GM19025 (cell line): Measurements from ENCODE around the gene PDS5B.
"Not testable (repeated sequence)": the region's sequence is repeated elsewhere in the genome, so short reads cannot be mapped to it uniquely, and the experiment has no call there.

Experiments used
- ATAC-seq: cut with Tn5 transposase; IDR thresholded peaks from one replicate; pipeline ENCODE4 v1.9.1; 2021; ENCODE audit warnings: mild to moderate bottlenecking, low read depth, moderate library complexity; ENCODE audit not compliant: unreplicated experiment

PDS5B gene, protein sequence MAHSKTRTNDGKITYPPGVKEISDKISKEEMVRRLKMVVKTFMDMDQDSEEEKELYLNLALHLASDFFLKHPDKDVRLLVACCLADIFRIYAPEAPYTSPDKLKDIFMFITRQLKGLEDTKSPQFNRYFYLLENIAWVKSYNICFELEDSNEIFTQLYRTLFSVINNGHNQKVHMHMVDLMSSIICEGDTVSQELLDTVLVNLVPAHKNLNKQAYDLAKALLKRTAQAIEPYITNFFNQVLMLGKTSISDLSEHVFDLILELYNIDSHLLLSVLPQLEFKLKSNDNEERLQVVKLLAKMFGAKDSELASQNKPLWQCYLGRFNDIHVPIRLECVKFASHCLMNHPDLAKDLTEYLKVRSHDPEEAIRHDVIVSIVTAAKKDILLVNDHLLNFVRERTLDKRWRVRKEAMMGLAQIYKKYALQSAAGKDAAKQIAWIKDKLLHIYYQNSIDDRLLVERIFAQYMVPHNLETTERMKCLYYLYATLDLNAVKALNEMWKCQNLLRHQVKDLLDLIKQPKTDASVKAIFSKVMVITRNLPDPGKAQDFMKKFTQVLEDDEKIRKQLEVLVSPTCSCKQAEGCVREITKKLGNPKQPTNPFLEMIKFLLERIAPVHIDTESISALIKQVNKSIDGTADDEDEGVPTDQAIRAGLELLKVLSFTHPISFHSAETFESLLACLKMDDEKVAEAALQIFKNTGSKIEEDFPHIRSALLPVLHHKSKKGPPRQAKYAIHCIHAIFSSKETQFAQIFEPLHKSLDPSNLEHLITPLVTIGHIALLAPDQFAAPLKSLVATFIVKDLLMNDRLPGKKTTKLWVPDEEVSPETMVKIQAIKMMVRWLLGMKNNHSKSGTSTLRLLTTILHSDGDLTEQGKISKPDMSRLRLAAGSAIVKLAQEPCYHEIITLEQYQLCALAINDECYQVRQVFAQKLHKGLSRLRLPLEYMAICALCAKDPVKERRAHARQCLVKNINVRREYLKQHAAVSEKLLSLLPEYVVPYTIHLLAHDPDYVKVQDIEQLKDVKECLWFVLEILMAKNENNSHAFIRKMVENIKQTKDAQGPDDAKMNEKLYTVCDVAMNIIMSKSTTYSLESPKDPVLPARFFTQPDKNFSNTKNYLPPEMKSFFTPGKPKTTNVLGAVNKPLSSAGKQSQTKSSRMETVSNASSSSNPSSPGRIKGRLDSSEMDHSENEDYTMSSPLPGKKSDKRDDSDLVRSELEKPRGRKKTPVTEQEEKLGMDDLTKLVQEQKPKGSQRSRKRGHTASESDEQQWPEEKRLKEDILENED (N-terminal part only)

DNA sequence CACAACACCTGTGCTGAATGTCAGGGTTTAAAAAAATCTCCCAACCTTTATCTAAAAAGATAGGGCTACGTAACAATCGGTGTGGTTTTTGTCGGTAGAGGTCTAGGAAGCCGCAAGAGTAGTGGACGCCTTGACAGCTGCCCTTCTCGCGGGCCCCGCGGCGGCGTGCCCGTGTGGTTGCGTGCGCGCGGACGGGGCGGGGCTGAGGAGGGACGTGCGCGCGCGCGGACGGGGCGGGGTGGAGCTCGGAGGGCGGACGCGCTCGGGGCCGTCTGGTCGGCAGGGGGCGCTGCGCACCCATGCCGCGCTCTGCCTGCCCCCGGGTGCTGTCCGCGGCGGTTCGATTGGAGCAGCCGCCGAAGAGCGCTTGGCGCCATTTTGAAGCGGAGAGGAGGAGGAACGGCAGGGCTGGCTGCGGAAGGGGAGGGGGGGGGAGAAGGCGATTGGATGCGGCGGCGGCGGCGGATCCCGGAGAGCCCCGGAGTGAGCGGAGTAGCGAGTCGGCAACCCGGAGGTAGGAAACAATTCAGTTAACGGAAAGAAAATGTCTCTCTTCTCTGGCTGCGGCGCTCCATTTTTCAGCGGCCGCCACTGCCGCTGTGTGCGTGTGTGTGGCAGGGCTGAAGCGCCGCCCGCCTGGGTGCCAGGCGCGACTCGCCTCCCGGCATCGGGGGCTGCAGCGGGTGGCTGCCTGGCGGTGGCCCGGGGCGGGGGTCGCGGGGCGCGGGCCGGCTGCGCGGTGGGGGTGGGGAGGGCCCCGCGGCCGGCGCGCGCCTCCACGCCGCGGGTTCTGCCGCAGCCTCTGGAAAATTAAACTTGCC is at the start of gene PDS5B:
Gene PDS5B, plus strand, starts transcription at position 373 of the 821 bp plus-strand sequence. CDS start 62,321 bp downstream, outside the sequence.
- peak; percentile 80 for ATAC-seq

DNA sequence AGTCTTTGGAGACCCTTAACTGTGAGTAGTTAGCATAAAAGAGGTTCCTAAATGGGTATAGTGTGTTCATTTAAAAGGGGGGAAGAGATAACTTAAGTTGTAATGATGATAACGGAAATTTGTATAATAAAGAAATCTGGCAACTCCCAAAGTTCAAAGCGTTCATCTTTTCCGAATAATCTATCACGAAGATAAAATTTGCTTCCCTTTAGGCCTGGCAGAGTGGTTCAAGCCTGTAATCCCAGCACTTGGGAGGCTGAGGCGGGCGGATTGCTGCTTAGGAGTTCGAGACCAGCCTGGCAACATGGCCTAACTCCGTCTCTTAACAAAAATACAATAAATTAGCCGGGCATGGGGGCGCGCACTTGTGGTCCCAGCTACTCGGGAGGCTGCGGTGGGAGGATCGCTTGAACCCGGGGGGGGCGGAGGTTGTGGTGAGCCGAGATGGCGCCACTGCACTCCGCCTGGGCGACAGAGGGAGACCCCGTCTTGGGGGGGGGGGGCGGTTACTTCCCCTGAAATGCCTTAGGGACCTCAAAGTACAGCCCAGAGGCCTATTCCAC is 48.6 kb upstream of the PDS5B start:
- ATAC-seq = no peak

DNA sequence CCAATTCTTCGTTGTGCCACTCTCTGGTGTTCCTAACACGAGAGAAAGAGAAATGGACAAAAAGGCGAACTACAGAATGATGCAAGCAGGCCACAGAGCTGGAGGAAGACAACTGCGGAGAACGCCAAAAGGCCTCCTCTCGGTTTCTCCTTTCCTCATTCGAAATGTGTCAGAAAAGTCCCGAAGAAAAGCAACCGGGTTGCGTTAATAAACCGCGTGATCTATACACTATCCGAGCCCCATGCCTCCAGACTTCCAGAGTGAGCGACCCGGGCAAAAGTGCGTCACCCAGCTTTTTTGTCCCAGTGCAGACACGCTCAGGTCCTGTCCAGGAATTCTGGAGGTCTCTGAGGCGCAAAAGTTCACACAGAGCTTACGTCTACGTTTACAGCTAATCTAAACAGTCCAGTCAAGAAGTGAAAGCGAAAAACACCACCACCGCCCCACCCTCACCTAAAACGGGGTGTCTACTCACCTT is 48.1 kb upstream of the PDS5B start:
- peak; percentile 72 for ATAC-seq

DNA sequence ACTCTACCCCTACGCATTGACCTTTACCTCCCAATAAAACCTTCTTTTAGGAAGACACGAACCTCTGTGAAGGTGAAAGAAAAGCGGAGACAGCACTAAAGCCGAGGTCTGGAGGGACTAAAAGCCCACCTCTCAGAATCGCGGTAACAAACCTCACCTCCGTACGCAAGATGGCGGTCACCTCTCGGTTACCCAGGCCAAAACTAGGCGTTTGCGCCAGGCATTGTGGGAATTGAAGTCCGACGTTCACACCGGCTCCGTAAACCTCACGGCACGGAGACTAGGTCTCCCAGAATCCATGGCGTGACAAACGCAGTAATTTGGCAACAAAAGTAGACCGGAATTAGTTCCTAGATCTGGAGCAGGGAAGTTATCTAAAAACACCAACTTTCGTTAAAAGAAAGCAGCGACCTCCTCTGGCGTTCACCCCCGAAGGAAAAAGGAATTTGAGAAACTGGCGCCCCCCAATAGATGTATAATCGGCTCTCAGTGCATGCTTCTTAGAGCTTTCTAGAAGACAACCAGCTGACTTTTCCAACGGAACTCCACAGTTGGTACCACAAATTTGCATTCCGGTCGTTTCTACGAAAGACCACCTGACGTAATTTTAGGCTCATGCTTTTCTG is 47.5 kb upstream of the PDS5B start, which contains the start of gene N4BP2L2:
Gene N4BP2L2, minus strand, starts transcription at position 175 of the 626 bp plus-strand sequence. CDS start 1,768 bp downstream, outside the sequence.
- peak; percentile 94 for ATAC-seq

DNA sequence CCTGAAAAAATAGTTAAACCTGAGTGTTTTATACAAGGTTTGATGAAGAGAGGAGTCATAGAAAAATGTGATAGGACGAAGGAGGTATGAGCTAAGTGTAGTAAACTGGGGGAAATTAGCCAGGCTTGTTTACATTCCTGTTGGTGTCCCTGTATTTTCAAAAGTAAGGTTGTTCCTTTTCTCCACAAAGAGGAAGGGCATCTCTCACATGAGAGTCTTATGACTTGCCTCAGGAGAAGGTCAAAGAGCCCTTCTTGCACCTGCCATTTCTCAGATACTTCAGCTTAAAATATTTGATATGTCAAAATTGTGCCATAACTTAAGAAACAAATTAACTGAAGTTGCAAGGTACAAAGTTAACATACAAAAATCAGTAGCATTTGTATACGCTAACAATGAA is 44.0 kb upstream of the PDS5B start:
- no peak for ATAC-seq

DNA sequence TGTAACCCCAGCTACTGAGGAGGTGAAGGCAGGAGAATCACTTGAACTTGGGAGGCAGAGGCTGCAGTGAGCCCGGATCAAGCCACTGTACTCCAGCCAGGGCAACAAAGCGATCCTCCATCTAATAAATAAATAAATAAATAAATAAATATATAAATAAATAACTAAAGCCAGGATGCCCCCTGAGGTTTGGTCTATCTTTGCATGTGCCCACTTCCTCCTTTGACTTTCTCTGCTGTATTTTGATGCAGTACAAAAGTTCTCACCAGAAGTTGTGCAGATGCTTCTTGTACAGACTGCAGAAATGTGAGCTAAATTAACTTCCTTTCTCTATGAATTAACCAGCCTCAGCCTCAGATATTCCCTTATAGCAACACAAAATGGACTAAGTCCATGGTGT is 41.2 kb upstream of the PDS5B start:
- ATAC-seq = no peak

DNA sequence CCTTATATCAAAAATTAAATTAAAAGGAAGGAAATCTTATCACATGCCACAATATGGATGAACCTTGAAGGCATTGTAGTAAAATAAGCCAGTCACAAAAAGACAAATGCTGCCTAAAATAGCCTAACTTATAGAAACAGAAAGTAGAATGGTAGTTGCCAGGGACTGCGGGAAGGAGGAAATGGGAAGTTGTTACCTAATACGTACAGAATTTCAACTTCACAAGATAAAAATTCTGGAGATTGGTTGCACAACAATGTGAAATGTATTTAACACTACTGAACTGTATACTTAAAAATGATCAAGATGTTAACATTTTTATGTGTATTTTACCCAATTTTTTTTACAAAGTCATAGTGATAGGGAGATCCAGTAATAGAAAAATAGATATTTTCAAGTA is 37.4 kb upstream of the PDS5B start:
- ATAC-seq = no peak

DNA sequence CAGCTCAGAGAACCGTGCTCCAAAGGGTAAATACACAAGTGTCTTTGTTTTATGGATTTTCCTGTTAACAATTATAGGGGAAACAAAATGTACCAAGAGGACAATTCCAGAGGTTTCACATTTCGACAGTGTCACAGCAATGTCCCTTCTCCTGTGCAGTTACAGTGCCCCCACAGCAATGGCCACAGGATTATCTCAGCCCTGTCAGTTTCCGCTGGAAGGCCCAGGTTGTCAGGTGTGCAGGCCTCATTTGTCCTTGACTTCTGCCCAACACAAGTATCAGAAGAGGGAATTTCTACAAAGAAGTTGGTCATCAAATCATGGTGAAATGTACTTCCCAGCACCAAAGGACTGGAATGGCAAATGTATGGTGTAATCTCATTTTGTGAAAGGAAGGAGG is 36.5 kb upstream of the PDS5B start:
- ATAC-seq = no peak

DNA sequence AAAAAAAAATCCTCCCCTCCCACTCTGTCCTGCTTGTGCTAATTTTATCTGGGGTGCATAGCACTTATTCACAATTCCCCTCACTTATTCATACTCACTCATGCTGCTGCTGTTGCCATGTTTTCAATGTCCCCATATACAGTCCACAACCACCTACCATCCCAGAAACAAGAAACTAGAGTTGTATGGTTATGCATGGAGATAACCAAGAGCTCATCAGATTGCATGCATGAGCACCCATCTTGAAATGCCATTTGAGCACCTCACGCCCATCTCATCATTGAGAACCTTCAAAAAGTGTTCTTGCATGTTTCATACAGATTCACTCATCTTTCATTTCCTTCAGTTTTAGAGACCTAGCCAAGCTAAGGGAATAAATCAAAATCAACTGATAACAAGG is 32.5 kb upstream of the PDS5B start:
- no peak for ATAC-seq

DNA sequence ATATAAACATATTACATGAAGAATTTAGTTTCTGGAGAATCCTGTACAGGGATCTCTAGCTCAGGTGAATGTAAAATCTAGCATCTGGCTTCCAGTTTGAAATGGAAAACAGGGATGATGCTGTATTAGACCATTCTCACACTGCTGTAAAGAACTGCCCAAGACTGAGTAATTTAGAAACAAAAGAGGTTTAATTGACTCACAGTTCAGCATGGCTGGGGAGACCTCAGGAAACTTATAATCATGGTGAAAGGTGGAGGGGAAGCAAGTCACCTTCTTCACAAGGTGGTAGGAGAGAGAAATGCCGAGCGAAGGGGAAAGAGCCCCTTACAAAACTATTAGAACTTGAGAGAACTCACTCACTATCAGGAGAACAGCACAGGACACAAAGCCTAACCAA is 30.6 kb upstream of the PDS5B start:
- no peak for ATAC-seq

DNA sequence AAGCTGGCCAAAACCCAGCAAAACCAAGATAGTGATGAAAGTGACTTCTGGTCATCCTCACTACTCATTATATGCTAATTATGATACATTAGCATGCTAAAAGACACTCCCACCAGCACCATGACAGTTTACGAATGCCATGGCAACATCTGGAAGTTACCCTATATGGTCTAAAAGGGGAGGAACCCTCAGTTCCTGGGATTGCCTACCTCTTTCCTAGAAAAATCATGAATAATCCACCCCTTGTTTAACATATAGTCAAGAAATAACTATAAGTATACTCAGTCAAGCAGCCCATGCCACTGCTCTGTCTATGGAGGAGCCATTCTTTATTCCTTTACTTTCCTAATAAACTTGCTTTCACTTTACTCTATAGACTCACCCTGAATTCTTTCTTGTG is 25.4 kb upstream of the PDS5B start:
- ATAC-seq = not testable (repeated sequence)

DNA sequence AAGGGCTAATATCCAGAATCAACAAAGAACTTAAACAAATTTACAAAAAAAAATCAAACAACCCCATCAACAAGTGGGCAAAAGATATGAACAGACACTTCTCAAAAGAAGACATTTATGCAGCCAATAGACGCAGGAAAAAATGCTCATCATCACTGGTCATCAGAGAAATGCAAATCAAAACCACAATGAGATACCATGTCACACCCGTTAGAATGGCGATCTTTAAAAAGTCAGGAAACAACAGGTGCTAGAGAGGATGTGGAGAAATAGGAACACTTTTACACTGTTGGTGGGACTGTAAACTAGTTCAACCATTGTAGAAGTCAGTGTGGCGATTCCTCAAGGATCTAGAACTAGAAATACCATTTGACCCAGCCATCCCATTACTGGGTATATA is 10.6 kb upstream of the PDS5B start:
- ATAC-seq = not testable (repeated sequence)

DNA sequence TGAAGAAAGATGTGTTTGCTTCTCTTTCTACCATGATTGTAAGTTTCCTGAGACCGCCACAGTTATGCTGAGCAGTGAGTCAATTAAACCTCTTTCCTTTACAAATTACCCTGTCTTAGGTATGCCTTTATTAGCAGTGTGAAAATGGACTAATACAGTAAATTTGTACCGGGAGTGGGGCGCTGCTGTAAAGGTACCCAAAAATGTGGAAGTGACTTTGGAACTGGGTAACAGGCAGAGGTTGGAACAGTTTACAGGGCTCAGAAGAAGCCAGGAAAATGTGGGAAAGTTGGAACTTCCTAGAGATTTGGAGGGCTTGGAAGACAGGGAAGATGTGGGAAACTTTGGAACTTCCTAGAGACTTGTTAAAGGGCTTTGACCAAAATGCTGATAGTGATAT is 9.2 kb upstream of the PDS5B start:
- no peak for ATAC-seq

DNA sequence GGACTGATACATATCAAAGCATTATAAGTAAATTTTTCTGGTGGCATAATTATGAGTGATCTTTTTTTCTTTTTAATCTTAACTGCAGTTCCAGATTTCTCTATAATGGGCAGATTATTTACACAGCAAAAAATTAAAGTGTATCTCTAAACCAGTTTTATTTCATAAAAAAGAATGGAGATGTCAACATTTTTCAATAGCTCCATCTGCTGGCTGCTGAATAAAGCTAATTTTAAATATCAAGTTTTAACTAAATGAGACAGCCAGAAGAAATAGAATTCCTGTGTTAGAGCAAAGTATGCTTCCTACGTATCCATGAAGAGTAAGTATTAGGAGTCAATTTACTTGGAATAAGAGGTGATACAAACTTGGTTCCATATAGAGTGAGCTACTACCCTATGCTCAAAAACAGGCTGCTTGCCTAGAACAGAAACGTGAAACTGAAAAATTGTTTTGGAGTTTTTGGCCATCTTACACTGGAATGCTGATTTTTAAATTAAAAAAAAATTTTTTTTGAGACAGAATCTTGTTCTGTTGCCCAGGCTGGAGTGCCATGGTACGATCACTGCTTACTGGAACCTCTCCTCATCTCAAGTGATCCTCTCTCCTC is 5.0 kb upstream of the PDS5B start:
- ATAC-seq = no peak

DNA sequence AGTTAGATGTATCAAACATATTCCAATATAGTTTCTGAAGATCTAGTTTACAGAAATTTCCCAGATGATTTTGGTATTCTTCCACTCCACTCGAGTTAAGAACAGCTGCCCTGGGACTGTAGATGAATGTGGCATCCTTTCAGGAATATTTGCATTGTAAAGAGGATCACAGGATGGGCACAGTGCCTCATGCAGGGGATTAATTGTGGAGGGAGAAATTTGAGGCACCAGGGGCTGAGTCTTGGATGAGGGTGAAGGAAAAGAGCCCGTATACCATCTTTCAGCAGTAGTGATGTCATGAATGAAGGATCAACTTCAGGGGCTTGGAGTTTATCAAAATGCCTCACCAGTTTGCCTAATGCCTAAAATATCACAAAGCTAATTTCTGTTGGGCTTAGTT is 4.0 kb upstream of the PDS5B start:
- ATAC-seq = no peak

DNA sequence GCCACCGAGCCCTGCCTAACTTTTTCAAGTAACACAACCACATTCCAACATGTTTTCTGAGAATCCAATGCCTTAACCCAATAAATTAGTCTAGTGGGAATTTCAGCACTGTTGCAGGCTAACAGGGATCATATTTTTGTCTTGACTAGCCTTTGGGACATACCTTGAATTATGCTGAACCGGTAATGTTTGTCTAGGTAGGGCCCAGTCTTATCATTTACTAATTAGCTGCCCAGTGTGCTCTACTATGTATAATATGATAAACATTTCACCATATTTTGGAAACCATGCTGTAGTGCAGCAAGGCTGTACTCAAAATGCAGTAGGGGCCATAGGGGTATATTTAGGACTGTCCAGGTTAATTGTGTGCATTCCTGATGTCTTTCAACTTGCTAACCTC is 3.3 kb upstream of the PDS5B start:
- no peak for ATAC-seq

DNA sequence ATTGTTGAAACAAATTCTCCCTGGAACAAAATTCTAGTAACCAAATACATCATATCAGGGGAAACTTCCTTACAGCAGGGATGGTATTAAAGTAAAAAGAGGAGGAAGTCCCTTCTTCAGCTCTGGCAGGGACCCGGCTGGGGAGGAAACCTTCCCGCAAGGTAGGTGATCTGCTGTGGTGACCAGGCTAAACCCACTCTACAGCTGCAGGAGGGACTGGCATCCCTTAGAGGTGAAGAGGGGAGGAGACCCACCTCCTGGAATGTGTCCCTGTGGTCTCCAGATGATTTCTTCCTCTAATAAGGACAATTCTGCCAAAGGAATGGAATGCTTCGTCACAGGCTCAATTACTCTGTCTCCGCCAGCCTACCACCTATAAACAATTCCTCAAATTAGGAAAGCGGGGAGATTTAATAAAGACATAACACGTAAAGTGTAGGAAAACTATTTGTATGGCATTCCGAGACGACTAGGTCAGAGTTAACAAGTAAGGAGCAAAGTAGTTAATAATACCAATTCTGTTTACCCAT is 637 bp upstream of the PDS5B start:
- peak; percentile 1 for ATAC-seq
